PC-3 (cell line): ENCODE data around the gene MPZL1.

Experiments
- CTCF ChIP-seq: fragments of 300-600 bp; sonication (generic); conservative IDR thresholded peaks from 2 replicates; pipeline ENCODE4 v1.5.1; 2017; ENCODE audit warnings: antibody characterized with exemption, low read depth, mild to moderate bottlenecking, low read length
- EZH2 ChIP-seq: fragments of 300-600 bp; sonication (generic); IDR thresholded peaks from one replicate; pipeline ENCODE4 v1.6.1; 2017; ENCODE audit warnings: antibody characterized with exemption, mild to moderate bottlenecking, low read length; ENCODE audit not compliant: unreplicated experiment
- EZH2phosphoT487 ChIP-seq: fragments of 300-600 bp; sonication (generic); IDR thresholded peaks from 2 replicates; pipeline ENCODE4 v1.6.1; 2018; ENCODE audit warnings: mild to moderate bottlenecking, antibody characterized with exemption, low read length, borderline replicate concordance

GRCh38 chr1:167786502-167786901, 64.7 kb downstream of the MPZL1 start:
- TF ChIP-seq CTCF, result no peak
- no peak for TF ChIP-seq EZH2
- TF ChIP-seq EZH2phosphoT487, result no peak
